ENCODE data around the gene KCNMA1. TPM values are rescaled to one million over a fixed set of nuclear protein-coding genes. Genes with fewer than 3 reads are reported as not detected.

The KCNMA1 gene
- polyA plus RNA-seq, 1 donor from 2014 or later = 60.8 TPM

DNA sequence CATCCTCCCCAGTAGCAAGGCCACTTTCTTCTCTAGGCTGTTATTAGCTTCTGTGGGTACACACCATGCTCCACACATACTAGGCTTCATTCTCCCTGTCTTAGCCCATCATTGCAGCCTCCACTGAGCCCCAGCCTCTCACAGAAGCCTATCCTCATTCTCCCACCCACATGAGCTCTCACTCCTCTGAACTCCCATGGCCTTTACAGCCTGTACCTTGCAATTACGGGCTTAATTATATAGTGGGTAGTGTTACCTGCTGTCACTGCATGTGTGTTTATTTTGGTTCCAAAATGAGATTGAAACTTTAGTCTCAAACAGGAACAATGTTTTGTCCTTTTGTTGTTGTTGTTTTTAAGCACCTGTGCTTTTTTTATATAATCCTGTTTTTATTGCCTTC is 460.0 kb downstream of the KCNMA1 start:
- Histone ChIP-seq H3K27ac (ENCODE audit: low read length) (no peak overlapping the region), H3K9me2 (ENCODE audit: insufficient read depth, low read length) (no peaks in the 10 kb centered on the region), H3K4me3 (ENCODE audit: low read length) (no peak overlapping the region), H3K36me3 (ENCODE audit: insufficient read depth, low read length) (no peaks in the 10 kb centered on the region), H2AFZ (ENCODE audit: low read depth, low read length) (no peak overlapping the region), H4K20me1 (ENCODE audit: insufficient read depth) (no peaks in the 10 kb centered on the region), H3K79me2 (replicated peaks; ENCODE audit: insufficient read depth, low read length) (no peaks in the 10 kb centered on the region), H3K4me2 (ENCODE audit: low read length) (no peak overlapping the region), H3K27me3 (ENCODE audit: insufficient read depth, low read depth, low read length) (no peaks in the 10 kb centered on the region), H3K9me3 (ENCODE audit: low read length) (no peaks in the 10 kb centered on the region), H3K9ac (ENCODE audit: low read length) (no peak overlapping the region), H3F3A (ENCODE audit: insufficient read depth, low read length, poor library complexity, severe bottlenecking) (no peaks in the 10 kb centered on the region)
- TF ChIP-seq EZH2 (IDR thresholded peaks at IDR 0.05; ENCODE audit: borderline replicate concordance, insufficient read depth, low read length, poor library complexity, severe bottlenecking) (no peak), EP300 (conservative IDR thresholded peaks at IDR 0.05; ENCODE audit: poor library complexity, severe bottlenecking) (no peak), MXI1 (conservative IDR thresholded peaks at IDR 0.05; ENCODE audit: poor library complexity, severe bottlenecking) (no peak), SMC3 (conservative IDR thresholded peaks at IDR 0.05; ENCODE audit: poor library complexity) (no peak), RAD21 (conservative IDR thresholded peaks at IDR 0.05) (no peak), TAF1 (IDR thresholded peaks at IDR 0.05; ENCODE audit: low read depth) (no peak), POLR2AphosphoS5 (IDR thresholded peaks at IDR 0.05) (no peak)
- TF ChIP-seq, protein P1, sequence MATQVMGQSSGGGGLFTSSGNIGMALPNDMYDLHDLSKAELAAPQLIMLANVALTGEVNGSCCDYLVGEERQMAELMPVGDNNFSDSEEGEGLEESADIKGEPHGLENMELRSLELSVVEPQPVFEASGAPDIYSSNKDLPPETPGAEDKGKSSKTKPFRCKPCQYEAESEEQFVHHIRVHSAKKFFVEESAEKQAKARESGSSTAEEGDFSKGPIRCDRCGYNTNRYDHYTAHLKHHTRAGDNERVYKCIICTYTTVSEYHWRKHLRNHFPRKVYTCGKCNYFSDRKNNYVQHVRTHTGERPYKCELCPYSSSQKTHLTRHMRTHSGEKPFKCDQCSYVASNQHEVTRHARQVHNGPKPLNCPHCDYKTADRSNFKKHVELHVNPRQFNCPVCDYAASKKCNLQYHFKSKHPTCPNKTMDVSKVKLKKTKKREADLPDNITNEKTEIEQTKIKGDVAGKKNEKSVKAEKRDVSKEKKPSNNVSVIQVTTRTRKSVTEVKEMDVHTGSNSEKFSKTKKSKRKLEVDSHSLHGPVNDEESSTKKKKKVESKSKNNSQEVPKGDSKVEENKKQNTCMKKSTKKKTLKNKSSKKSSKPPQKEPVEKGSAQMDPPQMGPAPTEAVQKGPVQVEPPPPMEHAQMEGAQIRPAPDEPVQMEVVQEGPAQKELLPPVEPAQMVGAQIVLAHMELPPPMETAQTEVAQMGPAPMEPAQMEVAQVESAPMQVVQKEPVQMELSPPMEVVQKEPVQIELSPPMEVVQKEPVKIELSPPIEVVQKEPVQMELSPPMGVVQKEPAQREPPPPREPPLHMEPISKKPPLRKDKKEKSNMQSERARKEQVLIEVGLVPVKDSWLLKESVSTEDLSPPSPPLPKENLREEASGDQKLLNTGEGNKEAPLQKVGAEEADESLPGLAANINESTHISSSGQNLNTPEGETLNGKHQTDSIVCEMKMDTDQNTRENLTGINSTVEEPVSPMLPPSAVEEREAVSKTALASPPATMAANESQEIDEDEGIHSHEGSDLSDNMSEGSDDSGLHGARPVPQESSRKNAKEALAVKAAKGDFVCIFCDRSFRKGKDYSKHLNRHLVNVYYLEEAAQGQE (IDR thresholded peaks at IDR 0.05; ENCODE audit: borderline replicate concordance) = no peak
- TF ChIP-seq, protein P2, sequence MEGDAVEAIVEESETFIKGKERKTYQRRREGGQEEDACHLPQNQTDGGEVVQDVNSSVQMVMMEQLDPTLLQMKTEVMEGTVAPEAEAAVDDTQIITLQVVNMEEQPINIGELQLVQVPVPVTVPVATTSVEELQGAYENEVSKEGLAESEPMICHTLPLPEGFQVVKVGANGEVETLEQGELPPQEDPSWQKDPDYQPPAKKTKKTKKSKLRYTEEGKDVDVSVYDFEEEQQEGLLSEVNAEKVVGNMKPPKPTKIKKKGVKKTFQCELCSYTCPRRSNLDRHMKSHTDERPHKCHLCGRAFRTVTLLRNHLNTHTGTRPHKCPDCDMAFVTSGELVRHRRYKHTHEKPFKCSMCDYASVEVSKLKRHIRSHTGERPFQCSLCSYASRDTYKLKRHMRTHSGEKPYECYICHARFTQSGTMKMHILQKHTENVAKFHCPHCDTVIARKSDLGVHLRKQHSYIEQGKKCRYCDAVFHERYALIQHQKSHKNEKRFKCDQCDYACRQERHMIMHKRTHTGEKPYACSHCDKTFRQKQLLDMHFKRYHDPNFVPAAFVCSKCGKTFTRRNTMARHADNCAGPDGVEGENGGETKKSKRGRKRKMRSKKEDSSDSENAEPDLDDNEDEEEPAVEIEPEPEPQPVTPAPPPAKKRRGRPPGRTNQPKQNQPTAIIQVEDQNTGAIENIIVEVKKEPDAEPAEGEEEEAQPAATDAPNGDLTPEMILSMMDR (IDR thresholded peaks at IDR 0.05; ENCODE audit: poor library complexity, severe bottlenecking) = no peak

DNA sequence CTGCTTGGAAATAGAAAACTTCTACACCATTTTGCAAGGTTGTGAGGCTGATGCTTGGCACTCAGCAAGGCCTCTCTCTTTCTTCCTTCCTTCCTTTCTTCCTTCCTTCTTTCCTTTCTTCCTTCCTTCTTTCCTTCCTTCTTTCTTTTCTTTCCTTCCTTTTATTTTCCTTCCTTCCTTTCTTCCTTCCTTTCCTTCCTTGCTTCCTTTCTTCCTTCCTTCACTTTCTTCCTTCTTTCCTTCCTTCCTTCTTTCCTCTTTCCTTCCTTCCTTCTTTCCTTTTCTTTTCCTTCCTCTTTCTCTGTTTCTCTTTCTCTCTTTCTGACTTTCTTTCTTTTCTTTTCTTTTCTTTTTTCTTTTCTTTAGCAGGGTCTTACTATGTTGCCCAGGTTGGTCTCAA is 460.4 kb downstream of the KCNMA1 start:
- no peak overlapping the region for H2AFZ ChIP-seq (ENCODE audit: low read depth, low read length)
- H3K4me2 ChIP-seq (ENCODE audit: low read length) = no peak overlapping the region
- H3K27ac ChIP-seq (ENCODE audit: low read length) = no peak overlapping the region
- no peak overlapping the region for H3K9ac ChIP-seq (ENCODE audit: low read length)
- H3K9me2 ChIP-seq (ENCODE audit: insufficient read depth, low read length) = no peaks in the 10 kb centered on the region
- H3K36me3 ChIP-seq (ENCODE audit: insufficient read depth, low read length) = no peaks in the 10 kb centered on the region
- TF ChIP-seq RAD21 (conservative IDR thresholded peaks at IDR 0.05) = no peak
- TF ChIP-seq TAF1 (IDR thresholded peaks at IDR 0.05; ENCODE audit: low read depth) = no peak
- TF ChIP-seq EZH2 (IDR thresholded peaks at IDR 0.05; ENCODE audit: borderline replicate concordance, insufficient read depth, low read length, poor library complexity, severe bottlenecking) = no peak
- no peak for TF ChIP-seq MXI1 (conservative IDR thresholded peaks at IDR 0.05; ENCODE audit: poor library complexity, severe bottlenecking)
- no peak for TF ChIP-seq SMC3 (conservative IDR thresholded peaks at IDR 0.05; ENCODE audit: poor library complexity)
- TF ChIP-seq EP300 (conservative IDR thresholded peaks at IDR 0.05; ENCODE audit: poor library complexity, severe bottlenecking) = no peak
- TF ChIP-seq POLR2AphosphoS5 (IDR thresholded peaks at IDR 0.05) = no peak
- TF ChIP-seq, protein P2 (IDR thresholded peaks at IDR 0.05; ENCODE audit: poor library complexity, severe bottlenecking) = no peak
- TF ChIP-seq, protein P1 (IDR thresholded peaks at IDR 0.05; ENCODE audit: borderline replicate concordance) = no peak
- no peaks in the 10 kb centered on the region for H4K20me1 ChIP-seq (ENCODE audit: insufficient read depth)
- H3K27me3 ChIP-seq (ENCODE audit: insufficient read depth, low read depth, low read length) = no peaks in the 10 kb centered on the region
- no peaks in the 10 kb centered on the region for H3K79me2 ChIP-seq (replicated peaks; ENCODE audit: insufficient read depth, low read length)
- H3K4me3 ChIP-seq (ENCODE audit: low read length) = no peak overlapping the region
- no peaks in the 10 kb centered on the region for H3K9me3 ChIP-seq (ENCODE audit: low read length)
- no peaks in the 10 kb centered on the region for H3F3A ChIP-seq (ENCODE audit: insufficient read depth, low read length, poor library complexity, severe bottlenecking)

All from neural cell (in vitro differentiated cells).